A549 treated with Mapracorat at 1 μM for 4 hours (cell line): ENCODE measurements around the gene MLLT10. TPM values are rescaled to one million over a fixed set of nuclear protein-coding genes. Genes with fewer than 3 reads are reported as not detected.

ENCODE experiments used
- total RNA-seq: library from RNA; stranded (reverse); fragments of 200-300 nt; extraction: Qiagen RNA extraction; gene quantifications from 5 replicates; pipeline ENCODE4 v1.2.3, GENCODE V29; 2022

The MLLT10 gene
- total RNA-seq, result 28.4 to 34.8 TPM (median 31.7 TPM) in 5 replicates

GRCh38 chr10:21533467-21534279 is at the start of gene MLLT10:
TSS of gene MLLT10 (plus strand) at chr10:21534232. CDS start at chr10:21534645, 413 bp downstream.

DNA sequence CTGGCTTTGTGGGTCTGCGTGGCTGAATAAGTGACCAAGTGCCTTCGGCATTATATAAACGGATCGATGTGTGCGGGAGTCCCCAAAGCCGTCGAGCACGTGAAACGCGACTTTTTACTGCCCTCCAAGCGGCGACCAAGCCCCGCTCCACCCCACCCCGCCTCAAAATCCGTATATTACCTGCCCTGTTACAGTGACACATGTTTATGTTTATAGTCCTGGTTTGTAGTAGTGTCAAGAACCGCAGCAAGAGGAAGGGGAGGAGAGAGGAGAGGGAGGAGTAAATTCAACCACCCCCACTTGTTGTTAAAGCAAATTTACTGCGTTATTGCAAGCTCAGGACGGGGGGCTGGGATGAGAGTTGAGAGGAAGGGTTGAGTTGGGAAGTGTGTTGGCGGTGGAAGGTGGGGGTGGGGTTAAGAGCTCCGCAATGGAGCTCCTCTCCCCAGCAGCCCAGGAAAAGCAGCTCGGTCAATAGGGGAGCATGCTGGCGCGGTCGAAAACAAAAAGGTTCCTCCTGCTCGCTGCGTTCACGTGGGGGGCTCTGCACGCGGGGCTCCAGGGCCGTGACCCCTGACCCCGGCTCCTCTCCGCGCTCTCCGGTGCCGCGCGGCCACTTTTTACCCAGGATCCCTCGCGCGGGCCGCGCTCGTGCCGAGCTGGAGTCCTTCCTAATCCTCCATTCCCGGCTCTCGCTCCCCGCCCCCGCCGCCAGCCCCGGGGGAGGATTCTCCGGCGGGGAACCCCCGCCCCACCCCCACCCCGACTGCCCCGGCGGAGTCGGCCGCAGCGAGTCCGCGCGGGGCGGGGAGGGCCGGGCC is 8.5 kb upstream of the MLLT10 start, which contains the start of gene SKIDA1:
SKIDA1 (minus strand) TSS at position 316 of the 821 bp plus-strand sequence. CDS start 7,860 bp downstream, outside the sequence.

Other genes with a start within 250 kb of the MLLT10 start
- gene SKIDA1, start 8.6 kb upstream of the MLLT10 start, total RNA-seq, result 0.85 to 1.3 TPM (median 1.0 TPM) in 5 replicates